Prostate gland (tissue), 2 donors: ENCODE data around the gene PGGHG. TPM values are rescaled to one million over a fixed set of nuclear protein-coding genes. Genes with fewer than 3 reads are reported as not detected.

Source experiments
- DNase-seq: peaks from one replicate; pipeline ENCODE4 v3.0.0-alpha.2; 2019; ENCODE audit warnings: low spot score
- H3K27ac ChIP-seq, 2 donors: fragments of 200-600 bp; sonication (generic); 2 replicates each; pipeline ENCODE4 v1.5.1; 2017 to 2019
- H3K27me3 ChIP-seq: fragments of 200-600 bp; sonication (generic); replicated peaks from 2 replicates; pipeline ENCODE4 v1.5.1; 2019; ENCODE audit not compliant: insufficient read depth
- H3K36me3 ChIP-seq, 2 donors: fragments of 200-600 bp; sonication (generic); 1 replicate in 1 of 2; 2 replicates in 1 of 2; pipeline versions ENCODE4 v1.5.1 to v1.8.1; 2017 to 2019
- H3K4me1 ChIP-seq: fragments of 200-600 bp; sonication (generic); replicated peaks from 2 replicates; pipeline ENCODE4 v1.5.1; 2019
- H3K4me3 ChIP-seq, 2 donors: fragments of 200-600 bp; sonication (generic); 2 replicates each; pipeline ENCODE4 v1.5.1; 2017 to 2019
- H3K9me3 ChIP-seq: fragments of 200-600 bp; sonication (generic); 2 replicates; pipeline ENCODE4 v1.5.1; 2017
- CTCF ChIP-seq, 4 experiments: fragments of 200-600 bp in 2 of 4; fragments of 450-650 bp in 2 of 4; sonication (generic) in 2 of 4; IDR thresholded peaks; 1 replicate in 3 of 4; 2 replicates in 1 of 4; pipeline ENCODE4 v1.5.1; 2016 to 2019; ENCODE audit warnings: antibody characterized with exemption in 4 of 4, mild to moderate bottlenecking in 2 of 4, moderate library complexity in 2 of 4
- POLR2A ChIP-seq: fragments of 450-650 bp; IDR thresholded peaks from one replicate; pipeline ENCODE4 v1.6.1; 2016; ENCODE audit warnings: antibody characterized with exemption, mild to moderate bottlenecking
- POLR2AphosphoS5 ChIP-seq: sonication (generic); formaldehyde crosslinking; IDR thresholded peaks from one replicate; pipeline ENCODE4 v1.6.1; 2017; ENCODE audit warnings: antibody characterized with exemption
- WGBS: methylation state at CpG from one replicate; pipeline ENCODE4 v1.1.5; 2018; 5-methylcytosine and 5-hydroxymethylcytosine counted together
- intact Hi-C: fragments of 100-400 bp; cut with DNase I; formaldehyde crosslinking; loops from one replicate; pipeline ENCODE4 v1.14.2; 2022
- total RNA-seq, 2 donors: library from RNA; depleted of rRNA; stranded (reverse); fragments of >200 nt; gene quantifications; one replicate each; pipeline ENCODE4 v1.1.0, GENCODE V29; 2016

PGGHG gene
- total RNA-seq, 2 donors from 2014 or later = 18.4 to 63.1 TPM

DNA sequence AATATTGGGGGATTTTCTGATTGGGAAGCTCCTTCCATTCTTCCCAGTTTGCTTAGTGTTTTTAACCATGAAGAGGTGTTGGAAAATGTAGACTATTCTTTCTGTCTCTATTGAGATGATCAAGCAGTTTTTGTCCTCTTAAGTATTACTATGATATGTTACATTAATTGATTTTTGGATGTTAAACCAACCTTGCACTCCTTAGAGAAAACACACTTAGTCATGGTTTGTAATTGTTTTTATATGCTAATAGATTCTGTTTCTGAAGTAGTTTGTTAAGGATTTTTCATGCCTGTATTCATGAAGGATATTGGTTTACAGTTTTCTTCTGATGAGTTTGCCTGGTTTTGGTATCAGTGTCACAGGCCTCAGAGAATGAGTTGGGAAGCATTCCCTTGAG, 12.7 kb upstream of the PGGHG start:
- Histone ChIP-seq H3K36me3 (no peaks in the 10 kb centered on the region), H3K9me3 (no peaks in the 10 kb centered on the region), H3K27me3 (peaks cover 10% of the 10 kb centered on the region), H3K4me1 (no peaks in the 10 kb centered on the region), H3K4me3 (no peak overlapping the region), H3K27ac (no peak overlapping the region)
- intact Hi-C loops = no loop called here
- TF ChIP-seq POLR2AphosphoS5 = no peak
- no peak for TF ChIP-seq CTCF (IDR thresholded peaks at IDR 0.05)
- TF ChIP-seq POLR2A = no peak
- no peak for DNase-seq

DNA sequence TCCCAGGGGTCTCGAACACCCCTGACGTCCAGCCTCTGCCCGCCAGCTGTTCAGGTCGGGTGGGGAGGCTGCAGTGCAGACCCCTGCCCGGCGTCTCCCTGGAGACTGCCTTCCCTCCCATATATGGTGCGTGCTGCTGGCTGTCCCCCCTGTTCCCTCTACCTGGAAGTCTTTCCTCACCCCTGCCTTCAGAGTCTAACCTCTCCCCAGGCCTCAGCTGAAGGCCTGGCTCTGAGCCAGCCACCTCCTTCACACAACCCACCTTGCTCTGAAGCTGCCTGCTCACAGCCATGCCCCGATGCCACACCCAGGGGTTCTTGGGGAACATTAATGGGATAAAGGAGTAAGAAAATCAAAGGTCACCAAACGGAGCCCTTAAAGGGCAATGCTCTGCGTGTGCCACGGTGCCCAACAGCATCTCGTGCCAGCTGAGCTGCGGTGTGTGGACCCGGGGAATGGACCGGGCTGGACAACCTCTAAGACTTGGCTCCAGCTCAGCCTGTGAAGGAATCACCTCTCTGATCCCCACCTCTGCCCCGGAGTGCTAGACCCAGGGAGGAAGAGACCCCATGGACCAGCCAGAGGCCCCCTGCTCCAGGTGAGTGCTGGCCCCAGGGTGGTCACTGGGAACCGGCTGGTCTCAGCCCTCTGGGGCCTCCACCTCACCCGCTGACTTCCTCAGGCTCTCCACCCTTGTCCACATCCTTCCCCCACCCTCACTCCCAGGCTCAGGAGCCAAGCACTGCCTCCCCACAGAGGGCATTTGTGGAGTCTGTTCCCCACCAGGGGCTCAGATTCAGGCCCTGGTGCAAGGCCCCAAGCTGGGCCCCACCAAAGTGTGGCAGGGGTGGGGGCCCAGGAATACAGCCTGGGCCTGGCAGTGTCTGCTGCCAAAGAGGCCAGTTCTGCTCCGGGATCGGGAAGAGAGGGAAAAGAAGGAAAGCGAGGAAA, 10.7 kb upstream of the PGGHG start, which contains the start of gene NLRP6:
Gene NLRP6 (plus strand): TSS at position 407 of the 951 bp plus-strand sequence. CDS start 163 bp downstream, at position 570.
- TF ChIP-seq POLR2AphosphoS5 = no peak
- no peak for TF ChIP-seq POLR2A
- no peak for TF ChIP-seq CTCF (IDR thresholded peaks at IDR 0.05)
- no peak for DNase-seq
- Histone ChIP-seq H3K4me3 (peak within 1 kb of the TSS in 1 of 2 donors; percentile 8), H3K27me3 (peaks cover 28% of the 10 kb centered on the region), H3K27ac (no peak within 1 kb of the TSS), H3K36me3 (no peaks in the 10 kb centered on the region), H3K4me1 (no peaks in the 10 kb centered on the region), H3K9me3 (no peaks in the 10 kb centered on the region)
- 74% methylated on average over 21 of the region's 21 CpGs for WGBS
- intact Hi-C loops = no loop called here

DNA sequence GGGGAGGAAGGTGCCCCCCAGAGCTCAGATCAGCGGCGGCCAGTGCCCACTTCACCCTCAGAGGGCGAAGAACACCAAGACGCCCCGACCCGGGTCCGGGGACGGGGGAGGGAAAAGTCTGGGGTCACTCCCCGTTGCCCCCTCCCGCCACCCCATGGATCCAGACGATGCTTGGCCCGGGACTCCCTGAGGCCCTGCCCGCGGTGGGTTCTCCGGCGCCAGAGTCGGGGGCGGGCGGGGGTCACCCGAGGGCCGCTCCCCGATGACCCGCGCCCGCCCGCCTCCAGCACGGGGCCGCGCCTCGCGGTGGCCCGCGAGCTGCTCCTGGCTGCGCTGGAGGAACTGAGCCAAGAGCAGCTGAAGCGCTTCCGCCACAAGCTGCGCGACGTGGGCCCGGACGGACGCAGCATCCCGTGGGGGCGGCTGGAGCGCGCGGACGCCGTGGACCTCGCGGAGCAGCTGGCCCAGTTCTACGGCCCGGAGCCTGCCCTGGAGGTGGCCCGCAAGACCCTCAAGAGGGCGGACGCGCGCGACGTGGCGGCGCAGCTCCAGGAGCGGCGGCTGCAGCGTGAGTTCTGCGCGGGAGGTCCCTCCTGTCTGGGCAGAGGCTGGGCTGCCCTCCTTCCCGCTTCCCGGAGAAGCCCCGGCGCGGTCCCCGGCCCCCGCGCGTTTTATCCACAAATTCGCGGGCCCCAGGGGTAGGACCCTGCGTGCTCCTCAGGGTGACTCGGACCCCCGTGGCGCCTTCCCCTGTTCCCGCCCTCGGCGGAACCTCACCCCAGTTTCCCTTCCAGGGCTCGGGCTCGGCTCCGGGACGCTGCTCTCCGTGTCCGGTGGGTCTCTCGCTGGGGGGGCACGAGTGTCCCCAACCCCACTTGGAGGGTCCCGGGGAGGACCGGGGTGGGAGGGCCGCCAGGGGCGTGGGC, 9.6 kb upstream of the PGGHG start:
- Histone ChIP-seq H3K27me3 (peaks cover 28% of the 10 kb centered on the region), H3K27ac (no peak overlapping the region), H3K9me3 (no peaks in the 10 kb centered on the region), H3K4me3 (peak overlapping the region; percentile 5 to 8), H3K36me3 (no peaks in the 10 kb centered on the region), H3K4me1 (no peaks in the 10 kb centered on the region)
- DNase-seq = no peak
- intact Hi-C loops = no loop called here
- no peak for TF ChIP-seq POLR2AphosphoS5
- no peak for TF ChIP-seq POLR2A
- no peak for TF ChIP-seq CTCF (IDR thresholded peaks at IDR 0.05)
- 8% methylated on average over 45 of the region's 97 CpGs for WGBS

- DNase-seq = no peak
- no peak for TF ChIP-seq CTCF (IDR thresholded peaks at IDR 0.05)
- TF ChIP-seq POLR2A = no peak
- no peak for TF ChIP-seq POLR2AphosphoS5
- Histone ChIP-seq H3K4me1 (no peaks in the 10 kb centered on the region), H3K9me3 (no peaks in the 10 kb centered on the region), H3K4me3 (peak overlapping the region; percentile 5 to 10), H3K27ac (no peak overlapping the region), H3K27me3 (peaks cover 28% of the 10 kb centered on the region), H3K36me3 (no peaks in the 10 kb centered on the region)
- WGBS = 1% methylated on average over 49 of the region's 85 CpGs
- intact Hi-C loops = no loop called here
Observed at GRCh38 chr11:279966-280705, 8.8 kb upstream of the PGGHG start.
